Uterus (tissue), 4 donors: ENCODE measurements around the gene STPG4. TPM values are rescaled to one million over a fixed set of nuclear protein-coding genes. Genes with fewer than 3 reads are reported as not detected.

Source experiments
- DNase-seq, 2 donors: peaks; one replicate each; pipeline ENCODE4 v3.0.0-alpha.2; 2019 to 2020
- H3K27ac ChIP-seq, 2 donors: fragments of 200-600 bp; sonication (generic); 1 replicate in 1 of 2; 2 replicates in 1 of 2; pipeline ENCODE4 v1.5.1; 2016 to 2018
- H3K27me3 ChIP-seq, 2 donors: fragments of 200-600 bp; sonication (generic); one replicate each; pipeline ENCODE4 v1.5.1; 2018 to 2019; ENCODE audit warnings: control low read depth in 1 of 2
- H3K36me3 ChIP-seq, 2 donors: fragments of 200-600 bp; sonication (generic); one replicate each; pipeline ENCODE4 v1.5.1; 2019; ENCODE audit warnings: control low read depth in 1 of 2
- H3K4me1 ChIP-seq, 2 donors: fragments of 200-600 bp; sonication (generic); one replicate each; pipeline ENCODE4 v1.5.1; 2018 to 2019; ENCODE audit warnings: control low read depth in 1 of 2
- H3K4me3 ChIP-seq, 2 donors: fragments of 200-600 bp; sonication (generic); 1 replicate in 1 of 2; 2 replicates in 1 of 2; pipeline ENCODE4 v1.5.1; 2018 to 2019; ENCODE audit warnings: mild to moderate bottlenecking in 1 of 2
- H3K9me3 ChIP-seq, 2 donors: fragments of 200-600 bp; sonication (generic); one replicate each; pipeline ENCODE4 v1.5.1; 2019; ENCODE audit warnings: control low read depth in 1 of 2
- POLR2A ChIP-seq, 2 donors: fragments of 450-650 bp; IDR thresholded peaks; one replicate each; pipeline ENCODE4 v1.6.1; 2016; ENCODE audit warnings: antibody characterized with exemption in 2 of 2, mild to moderate bottlenecking in 1 of 2, moderate library complexity in 1 of 2
- intact Hi-C: fragments of 100-400 bp; cut with DNase I; formaldehyde crosslinking; loops from one replicate; pipeline ENCODE4 v1.15.1; 2023; ENCODE audit warnings: low total_unique reads
- total RNA-seq, 4 donors: library from RNA; depleted of rRNA in 3 of 4; stranded (reverse); fragments of >200 nt in 3 of 4; gene quantifications; one replicate each; pipeline versions ENCODE4 v1.1.0 to v1.2.4, GENCODE V29; 2014 to 2023
- TF ChIP-seq, protein P1 (sequence below), 4 experiments: fragments of 200-600 bp in 2 of 4; fragments of 450-650 bp in 2 of 4; sonication (generic) in 2 of 4; IDR thresholded peaks; one replicate each; pipeline ENCODE4 v1.5.1; 2016 to 2019; ENCODE audit warnings: antibody characterized with exemption in 4 of 4, mild to moderate bottlenecking in 2 of 4, moderate library complexity in 1 of 4
- donor health status: DM: yes; HTN: yes; CAD: no.

STPG4 gene
- total RNA-seq, 4 donors from 2014 or later: 1.0 TPM; not detected in 3

DNA sequence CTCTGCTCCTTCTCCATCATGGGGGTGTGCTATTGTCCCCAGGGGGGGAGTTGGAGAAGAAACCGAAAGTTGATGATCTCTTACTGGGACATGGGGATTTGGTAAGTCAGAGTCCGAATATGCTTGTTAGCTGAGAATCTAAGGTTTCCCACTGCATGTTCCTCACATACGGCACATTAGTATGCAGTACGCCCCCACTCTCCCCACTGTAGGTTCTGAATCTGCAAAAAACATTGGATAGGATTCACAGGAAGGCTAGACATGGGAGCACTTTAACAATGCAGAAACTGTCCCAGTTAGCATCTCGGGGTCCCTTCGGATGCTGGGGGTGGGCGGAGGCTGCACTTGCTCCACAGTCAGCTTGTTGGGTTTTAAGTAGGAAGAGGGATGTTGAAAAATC, 102.3 kb downstream of the STPG4 start:
- Histone ChIP-seq H3K36me3 (no peaks in the 10 kb centered on the region), H3K27ac (no peak overlapping the region), H3K4me1 (peaks cover 16 to 30% of the 10 kb centered on the region in 2 donors), H3K27me3 (no peaks in the 10 kb centered on the region), H3K4me3 (no peak overlapping the region), H3K9me3 (no peaks in the 10 kb centered on the region)
- DNase-seq: no peak
- TF ChIP-seq, protein P1, sequence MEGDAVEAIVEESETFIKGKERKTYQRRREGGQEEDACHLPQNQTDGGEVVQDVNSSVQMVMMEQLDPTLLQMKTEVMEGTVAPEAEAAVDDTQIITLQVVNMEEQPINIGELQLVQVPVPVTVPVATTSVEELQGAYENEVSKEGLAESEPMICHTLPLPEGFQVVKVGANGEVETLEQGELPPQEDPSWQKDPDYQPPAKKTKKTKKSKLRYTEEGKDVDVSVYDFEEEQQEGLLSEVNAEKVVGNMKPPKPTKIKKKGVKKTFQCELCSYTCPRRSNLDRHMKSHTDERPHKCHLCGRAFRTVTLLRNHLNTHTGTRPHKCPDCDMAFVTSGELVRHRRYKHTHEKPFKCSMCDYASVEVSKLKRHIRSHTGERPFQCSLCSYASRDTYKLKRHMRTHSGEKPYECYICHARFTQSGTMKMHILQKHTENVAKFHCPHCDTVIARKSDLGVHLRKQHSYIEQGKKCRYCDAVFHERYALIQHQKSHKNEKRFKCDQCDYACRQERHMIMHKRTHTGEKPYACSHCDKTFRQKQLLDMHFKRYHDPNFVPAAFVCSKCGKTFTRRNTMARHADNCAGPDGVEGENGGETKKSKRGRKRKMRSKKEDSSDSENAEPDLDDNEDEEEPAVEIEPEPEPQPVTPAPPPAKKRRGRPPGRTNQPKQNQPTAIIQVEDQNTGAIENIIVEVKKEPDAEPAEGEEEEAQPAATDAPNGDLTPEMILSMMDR (IDR thresholded peaks at IDR 0.05): no peak
- TF ChIP-seq POLR2A (IDR thresholded peaks at IDR 0.05): no peak
- intact Hi-C loops: no loop called here

GRCh38 chr2:47051562-47051961, 103.5 kb downstream of the STPG4 start:
- no peak for DNase-seq
- H3K27ac ChIP-seq: no peak overlapping the region
- intact Hi-C loops: no loop called here

GRCh38 chr2:47050762-47051161, 104.3 kb downstream of the STPG4 start:
- Histone ChIP-seq H3K27ac (no peak overlapping the region), H3K4me3 (no peak overlapping the region), H3K4me1 (peaks cover 0 to 9% of the 10 kb centered on the region in 2 donors), H3K36me3 (no peaks in the 10 kb centered on the region), H3K9me3 (no peaks in the 10 kb centered on the region), H3K27me3 (no peaks in the 10 kb centered on the region)
- intact Hi-C loops: no loop called here
- DNase-seq: no peak
- TF ChIP-seq POLR2A (IDR thresholded peaks at IDR 0.05): no peak
- TF ChIP-seq, protein P1 (IDR thresholded peaks at IDR 0.05): no peak

More at GRCh38 chr2:47051562-47051961, 103.5 kb downstream of the STPG4 start:
- Histone ChIP-seq H3K9me3 (no peaks in the 10 kb centered on the region), H3K4me3 (no peak overlapping the region), H3K4me1 (peaks cover 7 to 17% of the 10 kb centered on the region in 2 donors), H3K36me3 (no peaks in the 10 kb centered on the region), H3K27me3 (no peaks in the 10 kb centered on the region)
- TF ChIP-seq POLR2A (IDR thresholded peaks at IDR 0.05): no peak
- TF ChIP-seq, protein P1 (IDR thresholded peaks at IDR 0.05): no peak

DNA sequence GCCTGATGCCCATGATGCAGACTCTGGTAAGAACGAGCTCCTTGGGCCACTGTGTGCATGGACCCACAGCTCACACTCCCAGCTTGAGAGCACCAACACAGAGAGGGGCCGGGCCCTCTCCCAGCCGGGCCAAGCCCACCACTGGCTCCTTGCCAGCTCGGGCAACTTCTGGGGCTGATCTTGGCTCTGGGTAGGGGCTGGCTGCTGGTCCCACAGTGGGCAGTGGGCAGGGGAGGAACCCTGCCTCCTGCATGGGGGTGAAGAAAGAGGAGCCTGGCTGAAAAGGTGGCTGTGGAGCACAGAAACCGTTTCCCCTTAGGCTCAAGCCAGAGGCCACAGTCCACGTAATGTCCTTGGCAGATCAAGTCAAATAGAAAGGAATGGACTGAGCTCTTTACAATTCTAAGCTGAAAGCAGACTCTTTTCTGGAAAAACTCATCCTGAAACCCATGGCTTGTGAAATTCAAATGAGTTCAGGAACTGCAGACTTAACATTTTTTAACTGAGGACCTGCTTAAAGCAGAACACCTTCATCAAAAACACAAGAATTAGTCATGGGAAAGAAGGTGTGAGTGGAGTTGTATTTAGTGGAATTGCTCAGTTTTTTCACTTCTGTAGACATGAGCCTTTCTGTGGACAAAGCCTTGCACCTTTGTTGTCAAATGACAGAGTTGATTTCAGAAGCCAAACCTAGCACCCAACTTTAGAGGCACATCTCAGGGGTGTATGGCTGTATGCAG, 104.9 kb downstream of the STPG4 start:
- intact Hi-C loops: no loop called here
- Histone ChIP-seq H3K9me3 (no peaks in the 10 kb centered on the region), H3K4me1 (peaks cover 0 to 3% of the 10 kb centered on the region in 2 donors), H3K27ac (no peak overlapping the region), H3K36me3 (no peaks in the 10 kb centered on the region), H3K27me3 (no peaks in the 10 kb centered on the region), H3K4me3 (no peak overlapping the region)
- no peak for DNase-seq
- TF ChIP-seq POLR2A (IDR thresholded peaks at IDR 0.05): no peak
- TF ChIP-seq, protein P1 (IDR thresholded peaks at IDR 0.05): no peak

GRCh38 chr2:47049502-47049901, 105.6 kb downstream of the STPG4 start:
- intact Hi-C loops: no loop called here
- TF ChIP-seq POLR2A (IDR thresholded peaks at IDR 0.05): no peak

More at GRCh38 chr2:47049502-47049901, 105.6 kb downstream of the STPG4 start:
- no peaks in the 10 kb centered on the region for H3K9me3 ChIP-seq
- no peak for DNase-seq
- H3K4me1 ChIP-seq: no peaks in the 10 kb centered on the region
- no peaks in the 10 kb centered on the region for H3K27me3 ChIP-seq
- H3K36me3 ChIP-seq: no peaks in the 10 kb centered on the region
- no peak overlapping the region for H3K4me3 ChIP-seq
- no peak overlapping the region for H3K27ac ChIP-seq
